NCI-H748 (cell line): Measurements from ENCODE around the gene MXRA8.
A peak's percentile ranks its signal among the peaks of the same experiment; 100 is the strongest.

Source experiments
- DNase-seq: peaks from one replicate; lab custom pipeline; 2025; ENCODE audit not compliant: unreplicated experiment; lab: John Stamatoyannopoulos, UW

Gene MXRA8

GRCh38 chr1:1351511-1352427, 6.6 kb downstream of the MXRA8 start:
- DNase-seq, result peak; percentile 20

GRCh38 chr1:1349256-1350012, 8.9 kb downstream of the MXRA8 start, which contains the start of gene DVL1:
Gene DVL1, minus strand, starts transcription at chr1:1349418. Its CDS starts 353 bp downstream, at chr1:1349065.
- peak; percentile 65 for DNase-seq

GRCh38 chr1:1348420-1349255, 9.7 kb downstream of the MXRA8 start:
- peak; percentile 31 for DNase-seq

GRCh38 chr1:1347663-1348419, 10.5 kb downstream of the MXRA8 start:
- no peak for DNase-seq

GRCh38 chr1:1347026-1347595, 11.2 kb downstream of the MXRA8 start:
- DNase-seq, result no peak

GRCh38 chr1:1346501-1346890, 11.9 kb downstream of the MXRA8 start:
- DNase-seq, result no peak

DNA sequence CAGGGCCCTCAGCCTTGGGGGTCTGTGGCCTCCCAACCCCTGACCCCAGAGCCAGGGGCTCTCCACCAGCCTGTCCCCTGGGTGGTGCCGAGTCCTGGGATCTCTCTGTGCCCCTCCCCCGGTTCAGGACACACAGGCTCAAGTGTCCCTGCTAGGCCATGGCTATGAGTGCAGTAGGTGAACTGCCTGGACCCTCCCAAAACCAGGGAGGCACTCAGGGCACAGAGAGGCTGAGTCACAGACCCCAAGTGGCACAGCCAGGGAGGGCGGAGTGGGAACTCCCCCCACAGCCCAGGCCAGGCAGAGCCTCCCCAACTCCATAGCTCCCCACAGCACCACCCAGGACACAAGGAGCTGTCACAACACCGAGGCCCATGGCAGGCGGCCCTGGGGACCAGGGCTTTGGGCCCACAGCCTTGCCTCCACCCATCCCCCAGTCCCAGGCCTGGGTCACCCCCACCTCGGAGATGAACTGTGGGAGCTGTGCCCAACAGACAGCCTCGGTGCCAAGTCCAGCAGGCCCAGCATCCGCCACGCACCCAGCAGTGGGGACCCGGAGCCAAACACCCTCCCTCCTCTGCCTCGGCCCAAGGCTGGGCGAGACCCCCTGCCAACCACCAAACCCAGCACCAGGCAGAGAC, 12.4 kb downstream of the MXRA8 start:
- no peak for DNase-seq

- DNase-seq, result no peak
Observed at GRCh38 chr1:1345384-1345783, 13.0 kb downstream of the MXRA8 start.

DNA sequence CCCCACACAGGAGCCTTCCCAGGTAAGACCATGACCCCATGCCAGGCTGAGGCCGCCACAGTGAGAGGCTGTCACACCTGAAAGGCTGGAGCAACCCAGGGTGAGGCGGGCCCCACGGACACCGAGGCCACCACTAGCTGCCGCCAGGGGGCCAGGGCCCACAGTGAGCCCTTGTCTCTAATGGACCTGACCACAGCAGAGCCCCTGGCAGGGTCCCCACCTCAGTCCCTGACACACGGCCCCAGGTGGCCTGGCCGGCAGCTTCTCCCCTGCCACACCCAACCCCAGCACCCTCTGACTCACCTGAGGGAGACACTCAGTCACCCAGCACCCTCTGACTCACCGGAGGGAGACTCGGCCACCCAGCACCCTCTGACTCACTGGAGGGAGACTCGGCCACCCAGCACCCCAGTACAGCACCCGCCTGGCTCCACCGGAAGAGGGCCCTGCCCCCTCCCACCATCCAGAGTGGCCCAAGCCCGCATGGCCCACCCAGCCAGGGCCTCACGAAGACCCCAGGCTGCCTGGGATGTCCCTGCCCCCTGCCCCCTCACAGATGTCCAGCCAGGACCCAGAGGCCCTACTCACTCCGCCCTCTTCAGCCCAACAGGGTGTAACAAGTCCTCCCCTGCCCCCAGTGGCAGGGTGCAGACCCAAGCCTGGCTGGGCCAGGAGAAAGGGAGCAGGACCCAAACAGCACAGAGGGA, 13.5 kb downstream of the MXRA8 start:
- no peak for DNase-seq

DNA sequence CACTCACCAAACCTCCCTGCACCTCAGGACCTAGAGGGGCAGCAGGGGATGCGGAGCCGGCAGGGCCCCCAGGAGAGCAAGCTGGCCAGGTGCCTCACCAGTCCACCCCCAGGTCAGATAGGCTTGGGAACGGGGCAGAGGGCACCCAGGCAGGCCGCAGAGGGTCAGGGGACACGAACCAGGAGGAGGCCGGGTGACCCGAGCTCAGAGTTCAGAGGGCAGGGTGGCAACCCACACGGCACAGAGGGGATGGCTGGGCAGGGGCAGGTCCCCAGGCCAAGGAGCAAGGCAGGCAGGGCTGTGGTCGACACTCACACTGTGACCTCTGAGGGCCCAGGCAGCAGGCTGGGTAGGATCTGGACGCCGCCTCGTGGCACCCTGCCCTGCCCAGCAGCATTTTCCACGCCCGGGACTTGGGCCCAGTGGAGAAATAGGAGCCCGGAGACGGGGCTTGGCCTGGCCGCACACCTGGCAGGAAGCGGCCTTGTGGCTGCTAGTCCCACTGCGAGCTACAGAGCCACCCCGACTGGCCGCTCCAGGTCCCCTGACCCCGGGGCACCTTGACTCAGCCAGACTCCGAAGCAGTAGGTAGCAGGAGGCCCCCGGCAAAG, 14.4 kb downstream of the MXRA8 start:
- no peak for DNase-seq

GRCh38 chr1:1342584-1343115, 15.7 kb downstream of the MXRA8 start:
- DNase-seq, result no peak

- no peak for DNase-seq
Observed at GRCh38 chr1:1342061-1342562, 16.2 kb downstream of the MXRA8 start.

- DNase-seq, result no peak
Observed at GRCh38 chr1:1341549-1342021, 16.8 kb downstream of the MXRA8 start.

DNA sequence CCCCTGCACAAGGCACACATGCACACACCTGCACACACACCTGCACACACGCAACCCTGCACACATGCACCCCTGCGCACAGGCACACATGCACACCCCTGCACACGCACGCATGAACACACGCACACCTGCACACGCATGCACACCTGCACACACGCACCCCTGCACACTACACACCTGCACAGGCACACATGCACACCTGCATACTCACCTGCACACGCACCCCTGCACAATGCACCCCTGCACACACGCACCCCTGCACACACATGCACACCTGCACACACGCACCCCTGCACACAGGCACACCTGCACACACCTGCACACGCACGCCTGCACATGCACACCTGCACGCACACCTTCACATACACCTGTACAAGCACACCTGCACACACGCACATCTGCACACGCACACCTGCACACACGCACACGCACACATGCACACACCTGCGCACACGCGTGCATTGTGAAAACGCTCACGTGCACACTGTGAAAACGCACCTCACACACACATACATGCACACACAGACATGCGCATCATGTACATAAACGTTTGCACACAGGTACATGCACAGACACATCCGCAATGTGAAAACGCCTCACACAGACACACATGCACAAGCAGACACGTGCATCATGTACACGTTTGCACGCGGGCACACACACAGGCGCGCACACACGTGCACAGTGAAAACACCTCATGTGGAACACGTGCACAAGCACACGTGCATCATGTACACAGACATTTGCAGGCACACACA, 17.4 kb downstream of the MXRA8 start:
- no peak for DNase-seq

GRCh38 chr1:1340185-1340584, 18.2 kb downstream of the MXRA8 start:
- no peak for DNase-seq

- DNase-seq, result no peak
Observed at GRCh38 chr1:1338278-1338677, 20.1 kb downstream of the MXRA8 start.

DNA sequence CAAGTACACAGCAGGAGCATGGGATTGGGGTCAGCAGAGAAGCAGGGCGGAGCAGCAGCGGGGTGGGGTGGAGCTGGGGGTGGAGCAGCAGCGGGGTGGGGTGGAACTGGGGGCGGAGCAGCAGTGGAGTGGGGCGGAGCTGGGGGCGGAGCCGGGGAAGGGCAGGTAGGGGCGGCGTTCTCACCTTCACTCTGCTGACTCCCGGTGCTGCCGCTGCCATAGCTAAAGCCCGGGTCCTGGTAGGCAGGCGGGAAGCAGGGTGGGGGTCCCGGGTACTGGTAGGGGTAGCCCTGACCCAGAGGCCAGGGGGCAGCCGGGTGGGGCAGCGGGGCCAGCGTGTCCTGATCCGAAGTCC, 20.6 kb downstream of the MXRA8 start:
- no peak for DNase-seq
